Psoas muscle (tissue), 8 donors: ENCODE measurements around the gene SCAPER. TPM values are rescaled to one million over a fixed set of nuclear protein-coding genes. Genes with fewer than 3 reads are reported as not detected.

Source experiments
- ATAC-seq, 4 donors: fragments of 200-7000 bp; cut with Tn5 transposase; one replicate each; pipeline ENCODE4 v1.9.1; 2020; ENCODE audit warnings: moderate library complexity in 3 of 4, mild to moderate bottlenecking in 2 of 4
- DNase-seq, 2 donors: peaks; one replicate each; pipeline ENCODE4 v3.0.0-alpha.2; 2020
- H3K27ac ChIP-seq: fragments of 200-600 bp; one replicate; pipeline ENCODE4 v1.8.0; 2022
- H3K27me3 ChIP-seq, 3 donors: fragments of 200-600 bp in 1 of 3; one replicate each; pipeline versions ENCODE4 v1.6.1 to v1.8.0; 2013 to 2022; ENCODE audit warnings: low read length in 2 of 3, mild to moderate bottlenecking in 2 of 3, moderate library complexity in 1 of 3; ENCODE audit not compliant: insufficient read depth in 3 of 3
- H3K36me3 ChIP-seq, 2 donors: fragments of 200-600 bp in 1 of 2; one replicate each; pipeline versions ENCODE4 v1.6.1 to v1.8.0; 2013 to 2022; ENCODE audit warnings: low read depth in 1 of 2, mild to moderate bottlenecking in 1 of 2, moderate library complexity in 1 of 2; ENCODE audit not compliant: insufficient read depth in 1 of 2
- H3K4me1 ChIP-seq: fragments of 200-600 bp; one replicate; pipeline ENCODE4 v1.8.0; 2022
- H3K4me3 ChIP-seq: fragments of 200-600 bp; one replicate; pipeline ENCODE4 v1.8.0; 2022; ENCODE audit warnings: mild to moderate bottlenecking
- H3K9me3 ChIP-seq: fragments of 200-600 bp; one replicate; pipeline ENCODE4 v1.8.0; 2022
- CTCF ChIP-seq: fragments of 200-600 bp; IDR thresholded peaks from one replicate; pipeline ENCODE4 v1.8.0; 2022; ENCODE audit warnings: antibody characterized with exemption
- WGBS, 3 donors: extraction: QIAGEN DNeasy Blood & Tissue Kit; methylation state at CpG; one replicate each; pipeline versions ENCODE4 v1.1.6 to v1.1.7; 2013; 5-methylcytosine and 5-hydroxymethylcytosine counted together
- intact Hi-C, 2 donors: fragments of 100-400 bp; cut with DNase I; formaldehyde crosslinking; loops; one replicate each; pipeline versions ENCODE4 v1.11.0 to v1.14.2; 2022
- polyA plus RNA-seq, 3 donors: library from polyadenylated mRNA; stranded (reverse); fragments of 200-250 nt; gene quantifications; one replicate each; pipeline ENCODE4 v1.2.3, GENCODE V29; 2013
- total RNA-seq, 4 donors: library from RNA; stranded (reverse); fragmentation: NEBNext Ultra II Directional in 2 of 4; extraction: Animal tissue kit (Norgen Biotek cat#: 25700) in 2 of 4; gene quantifications; one replicate each; pipeline versions ENCODE4 v1.2.1 to v1.2.4, GENCODE V29; 2021 to 2023
- donor health status: healthy with polysubstance abuse.
- donor health status: DM: no; HTN: no; CAD: no; lungs with moderate emphysema.
- donor health status: Bipolar disorder and iron deficiency.
- donor health status: healthy.
- donor health status: DM: yes; HTN: yes; CAD: no.
- donor health status: DM: no; HTN: no; CAD: no.
- donor health status: DM: no; HTN: no; CAD: no.
- donor health status: DM: yes; HTN: yes; CAD: no.

SCAPER gene
- total and polyA plus RNA-seq, 7 donors = 4.1 to 28.7 (median 20.0) TPM

- Histone ChIP-seq H3K4me3 (no peak overlapping the region), H3K27ac (no peak overlapping the region), H3K9me3 (no peaks in the 10 kb centered on the region), H3K36me3 (peaks cover 0 to 43% of the 10 kb centered on the region in 2 donors), H3K27me3 (no peaks in the 10 kb centered on the region), H3K4me1 (no peaks in the 10 kb centered on the region)
- WGBS, 3 donors = 66 to 74% (median 67%) methylated on average over 2 of the region's 2 CpGs
- no peak for ATAC-seq
- intact Hi-C loops = no loop called here
- DNase-seq = no peak
- no peak for TF ChIP-seq CTCF
Observed at GRCh38 chr15:76791511-76791910, 113.6 kb downstream of the SCAPER start.

DNA sequence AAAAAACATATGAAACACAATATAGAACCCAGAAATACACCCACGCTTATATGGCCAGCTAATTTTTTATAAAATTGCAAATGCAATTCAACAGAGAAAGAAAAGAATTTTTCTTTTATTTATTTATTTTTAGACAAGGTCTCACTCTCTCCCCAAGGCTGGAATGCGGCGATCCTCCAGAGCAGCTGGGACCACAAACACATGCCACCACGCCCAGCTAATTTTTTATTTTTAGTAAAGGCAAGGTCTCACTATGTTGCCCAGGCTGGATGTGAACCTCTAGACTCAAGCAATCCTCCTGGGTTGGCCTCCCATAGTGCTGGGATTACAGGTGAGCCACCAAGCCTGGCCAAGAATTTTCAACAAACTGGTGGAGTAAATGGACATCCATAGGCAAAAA, 117.9 kb downstream of the SCAPER start:
- DNase-seq = no peak
- WGBS, 3 donors = 76 to 90% (median 86%) methylated on average over 4 of the region's 4 CpGs

GRCh38 chr15:76776969-76777368, 128.2 kb downstream of the SCAPER start:
- ATAC-seq = no peak
- peaks cover 3 to 13% of the 10 kb centered on the region in 2 donors for H3K36me3 ChIP-seq
- intact Hi-C loops = no loop called here
- no peaks in the 10 kb centered on the region for H3K9me3 ChIP-seq
- no peak for TF ChIP-seq CTCF
- no peaks in the 10 kb centered on the region for H3K4me1 ChIP-seq
- DNase-seq = no peak
- H3K4me3 ChIP-seq = no peak overlapping the region
- no peaks in the 10 kb centered on the region for H3K27me3 ChIP-seq
- H3K27ac ChIP-seq = no peak overlapping the region

More for the DNA sequence above, 117.9 kb downstream of the SCAPER start:
- Histone ChIP-seq H3K27ac (no peak overlapping the region), H3K4me3 (no peak overlapping the region), H3K4me1 (no peaks in the 10 kb centered on the region), H3K9me3 (no peaks in the 10 kb centered on the region), H3K36me3 (peaks cover 0 to 16% of the 10 kb centered on the region in 2 donors), H3K27me3 (no peaks in the 10 kb centered on the region)
- intact Hi-C loops = no loop called here
- ATAC-seq = peak in 1 of 4 donors; percentile 56
- no peak for TF ChIP-seq CTCF

DNA sequence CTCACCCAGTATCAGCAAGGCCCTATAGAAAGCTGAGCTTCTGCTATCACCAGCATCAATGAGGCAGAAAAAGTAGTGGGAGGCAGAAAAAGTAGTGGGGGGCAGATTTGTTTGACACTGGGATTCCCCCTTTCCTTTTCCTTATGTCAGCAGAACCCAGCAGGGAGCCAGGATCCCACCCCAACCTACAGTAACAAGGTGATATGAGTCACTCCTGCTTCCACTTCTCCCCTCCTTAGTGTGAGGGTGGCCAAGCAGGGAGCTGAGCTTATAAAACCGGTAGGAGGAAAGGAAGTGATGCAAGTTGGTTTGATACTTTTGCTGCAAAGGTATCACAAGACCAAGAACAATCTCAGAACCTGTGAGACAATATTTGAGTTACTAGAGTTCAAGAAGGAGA, 128.7 kb downstream of the SCAPER start:
- Histone ChIP-seq H3K4me1 (no peaks in the 10 kb centered on the region), H3K36me3 (peaks cover 3 to 13% of the 10 kb centered on the region in 2 donors), H3K27me3 (no peaks in the 10 kb centered on the region), H3K9me3 (no peaks in the 10 kb centered on the region), H3K4me3 (no peak overlapping the region), H3K27ac (no peak overlapping the region)
- WGBS, 3 donors = 85 to 95% (median 90%) methylated on average over 1 of the region's 1 CpG
- intact Hi-C loops = no loop called here
- ATAC-seq = no peak
- no peak for DNase-seq
- no peak for TF ChIP-seq CTCF

GRCh38 chr15:76773234-76773633, 131.9 kb downstream of the SCAPER start:
- no peak overlapping the region for H3K27ac ChIP-seq
- ATAC-seq = no peak
- H3K4me1 ChIP-seq = no peaks in the 10 kb centered on the region
- DNase-seq = no peak
- peaks cover 3 to 13% of the 10 kb centered on the region in 2 donors for H3K36me3 ChIP-seq
- no peak for TF ChIP-seq CTCF
- H3K4me3 ChIP-seq = no peak overlapping the region
- no peaks in the 10 kb centered on the region for H3K9me3 ChIP-seq
- no peaks in the 10 kb centered on the region for H3K27me3 ChIP-seq
- intact Hi-C loops = no loop called here
- 95 to 100% (median 97%) methylated on average over 1 of the region's 1 CpG for WGBS, 3 donors
